Measurements from ENCODE around the gene TMEM245.
"Not testable (repeated sequence)": the region's sequence is repeated elsewhere in the genome, so short reads cannot be mapped to it uniquely, and the experiment has no call there.

The TMEM245 gene

DNA sequence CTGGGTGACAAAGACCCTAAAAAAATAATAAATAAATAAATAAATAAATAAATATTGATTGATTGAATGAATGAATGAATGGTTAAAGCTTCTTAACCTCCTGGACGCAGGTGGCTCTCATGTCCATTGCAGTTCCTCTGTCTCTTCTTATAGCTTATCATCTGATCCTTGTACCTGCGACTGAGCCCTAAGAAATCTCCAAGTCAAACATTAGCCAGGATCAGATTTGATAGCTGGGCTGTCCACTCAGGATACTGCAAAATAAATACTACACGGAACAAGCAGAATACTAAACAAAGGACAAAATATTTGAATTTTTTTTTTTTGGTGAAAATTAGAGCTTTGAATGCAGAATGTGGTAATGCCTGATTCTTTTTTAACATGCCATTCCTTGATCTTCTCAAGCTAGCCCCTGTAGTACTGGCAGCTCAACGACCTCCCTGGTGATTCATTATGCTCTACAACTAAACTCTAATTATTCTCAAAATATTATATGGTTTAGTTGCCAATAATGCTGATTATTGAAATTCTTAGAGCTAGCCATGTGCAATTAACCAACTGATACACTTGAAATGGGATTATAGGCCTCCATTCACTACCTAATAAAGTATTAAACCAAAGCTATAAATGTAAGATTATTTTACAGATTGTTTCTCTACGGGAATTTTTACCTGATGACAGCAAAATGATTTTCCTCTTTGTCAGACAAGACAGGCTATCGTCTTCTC, 9.9 kb upstream of the TMEM245 start:
- Histone ChIP-seq H3K4me3 (ENCODE audit: low read length) (no peak overlapping the region), H3K9ac (ENCODE audit: low read length) (no peak overlapping the region), H2AK5ac (ENCODE audit: low read length) (no peak overlapping the region), H3K36me3 (ENCODE audit: control insufficient read depth, insufficient read depth, low read length) (no peaks in the 10 kb centered on the region), H4K5ac (ENCODE audit: low read length) (no peak overlapping the region), H2BK5ac (ENCODE audit: low read length) (no peak overlapping the region), H3K4me1 (ENCODE audit: control insufficient read depth, low read depth, low read length) (no peaks in the 10 kb centered on the region), H3K27ac (ENCODE audit: low read depth, low read length) (no peak overlapping the region), H3K56ac (ENCODE audit: low read length) (no peak overlapping the region), H3K79me1 (ENCODE audit: low read length) (no peaks in the 10 kb centered on the region), H3K23ac (ENCODE audit: low read length) (no peak overlapping the region), H2BK15ac (replicated peaks; ENCODE audit: low read depth) (no peak overlapping the region), H3K27me3 (ENCODE audit: insufficient read depth, low read length, poor library complexity) (no peaks in the 10 kb centered on the region), H3K4ac (ENCODE audit: low read depth, low read length) (no peak overlapping the region), H2BK120ac (ENCODE audit: low read depth, low read length) (no peak overlapping the region), H4K8ac (ENCODE audit: low read depth, low read length) (no peak overlapping the region), H3K4me2 (ENCODE audit: low read length) (no peak overlapping the region), H3K18ac (ENCODE audit: low read length) (no peak overlapping the region), H3K79me2 (ENCODE audit: control insufficient read depth, insufficient read depth, low read length) (no peaks in the 10 kb centered on the region)
- no CpG with 5 or more reads among the region's 6 CpGs for WGBS (ENCODE audit: extremely low coverage, insufficient coverage, low lambda C conversion rate)
- DNase-seq: no peak

DNA sequence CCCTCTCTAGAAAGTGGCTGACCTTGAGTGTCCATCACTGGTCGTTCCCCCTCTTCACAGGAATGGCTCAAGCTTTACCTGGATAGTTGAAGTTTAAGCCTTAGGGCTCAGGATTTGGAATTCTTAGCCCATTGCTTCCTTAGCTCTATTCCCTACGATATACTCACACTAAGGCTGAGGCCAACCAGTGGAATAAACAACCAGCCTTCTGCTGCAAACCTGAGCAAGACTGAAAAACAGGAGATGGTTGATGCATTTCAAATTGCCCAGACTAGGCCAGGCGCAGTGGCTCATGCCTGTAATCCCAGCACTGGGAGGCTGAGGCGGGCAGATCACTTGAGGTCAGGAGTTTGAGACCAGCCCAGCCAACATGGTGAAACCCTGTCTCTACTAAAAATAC, 6.9 kb upstream of the TMEM245 start:
- H3K56ac ChIP-seq (ENCODE audit: low read length); H3K36me3 ChIP-seq (ENCODE audit: control insufficient read depth, insufficient read depth, low read length); H3K79me1 ChIP-seq (ENCODE audit: low read length); H3K23ac ChIP-seq (ENCODE audit: low read length); H3K27me3 ChIP-seq (ENCODE audit: insufficient read depth, low read length, poor library complexity); H3K4ac ChIP-seq (ENCODE audit: low read depth, low read length); H3K9ac ChIP-seq (ENCODE audit: low read length); H2BK5ac ChIP-seq (ENCODE audit: low read length); H2BK15ac ChIP-seq (replicated peaks; ENCODE audit: low read depth); H3K79me2 ChIP-seq (ENCODE audit: control insufficient read depth, insufficient read depth, low read length); H3K18ac ChIP-seq (ENCODE audit: low read length); H4K8ac ChIP-seq (ENCODE audit: low read depth, low read length); H3K4me2 ChIP-seq (ENCODE audit: low read length); H2AK5ac ChIP-seq (ENCODE audit: low read length); H2BK120ac ChIP-seq (ENCODE audit: low read depth, low read length); H4K5ac ChIP-seq (ENCODE audit: low read length); H3K4me3 ChIP-seq (ENCODE audit: low read length); H3K4me1 ChIP-seq (ENCODE audit: control insufficient read depth, low read depth, low read length); H3K27ac ChIP-seq (ENCODE audit: low read depth, low read length); DNase-seq: not testable (repeated sequence)
- no CpG with 5 or more reads among the region's 4 CpGs for WGBS (ENCODE audit: extremely low coverage, insufficient coverage, low lambda C conversion rate)

DNA sequence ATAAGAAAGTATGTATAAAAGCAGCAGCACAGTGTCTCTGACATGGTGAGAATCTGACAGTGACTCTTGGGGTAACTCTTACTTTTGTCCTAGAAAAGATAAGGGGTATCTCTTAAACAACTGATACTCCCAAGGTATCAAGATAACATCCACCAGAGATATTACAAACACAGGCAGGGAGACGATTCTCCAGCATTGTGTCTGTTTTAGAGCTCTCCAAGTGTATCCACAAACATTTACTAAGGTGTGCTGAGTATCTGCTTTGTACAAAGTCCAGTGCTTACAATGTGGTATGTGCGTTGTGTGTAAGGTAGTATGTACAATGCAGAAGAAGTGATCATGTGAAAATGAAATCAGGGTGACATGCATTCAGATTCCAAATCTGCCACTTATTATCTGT, 4.4 kb upstream of the TMEM245 start:
- H2AK5ac ChIP-seq (ENCODE audit: low read length): no peak overlapping the region
- peaks cover 5% of the 10 kb centered on the region for H3K4me1 ChIP-seq (ENCODE audit: control insufficient read depth, low read depth, low read length)
- no peak overlapping the region for H4K5ac ChIP-seq (ENCODE audit: low read length)
- no peak overlapping the region for H3K4ac ChIP-seq (ENCODE audit: low read depth, low read length)
- no peak overlapping the region for H2BK5ac ChIP-seq (ENCODE audit: low read length)
- no peak overlapping the region for H2BK15ac ChIP-seq (replicated peaks; ENCODE audit: low read depth)
- no peak overlapping the region for H4K8ac ChIP-seq (ENCODE audit: low read depth, low read length)
- no peak overlapping the region for H3K23ac ChIP-seq (ENCODE audit: low read length)
- no peak overlapping the region for H3K18ac ChIP-seq (ENCODE audit: low read length)
- DNase-seq: peak; percentile 57
- H3K4me3 ChIP-seq (ENCODE audit: low read length): no peak overlapping the region
- H3K27me3 ChIP-seq (ENCODE audit: insufficient read depth, low read length, poor library complexity): no peaks in the 10 kb centered on the region
- H3K4me2 ChIP-seq (ENCODE audit: low read length): no peak overlapping the region
- WGBS (ENCODE audit: extremely low coverage, insufficient coverage, low lambda C conversion rate): no CpG with 5 or more reads among the region's 2 CpGs
- no peak overlapping the region for H2BK120ac ChIP-seq (ENCODE audit: low read depth, low read length)
- no peak overlapping the region for H3K9ac ChIP-seq (ENCODE audit: low read length)
- H3K27ac ChIP-seq (ENCODE audit: low read depth, low read length): no peak overlapping the region
- H3K79me2 ChIP-seq (ENCODE audit: control insufficient read depth, insufficient read depth, low read length): peaks cover 5% of the 10 kb centered on the region
- H3K36me3 ChIP-seq (ENCODE audit: control insufficient read depth, insufficient read depth, low read length): no peaks in the 10 kb centered on the region
- H3K56ac ChIP-seq (ENCODE audit: low read length): no peak overlapping the region
- H3K79me1 ChIP-seq (ENCODE audit: low read length): no peaks in the 10 kb centered on the region

DNA sequence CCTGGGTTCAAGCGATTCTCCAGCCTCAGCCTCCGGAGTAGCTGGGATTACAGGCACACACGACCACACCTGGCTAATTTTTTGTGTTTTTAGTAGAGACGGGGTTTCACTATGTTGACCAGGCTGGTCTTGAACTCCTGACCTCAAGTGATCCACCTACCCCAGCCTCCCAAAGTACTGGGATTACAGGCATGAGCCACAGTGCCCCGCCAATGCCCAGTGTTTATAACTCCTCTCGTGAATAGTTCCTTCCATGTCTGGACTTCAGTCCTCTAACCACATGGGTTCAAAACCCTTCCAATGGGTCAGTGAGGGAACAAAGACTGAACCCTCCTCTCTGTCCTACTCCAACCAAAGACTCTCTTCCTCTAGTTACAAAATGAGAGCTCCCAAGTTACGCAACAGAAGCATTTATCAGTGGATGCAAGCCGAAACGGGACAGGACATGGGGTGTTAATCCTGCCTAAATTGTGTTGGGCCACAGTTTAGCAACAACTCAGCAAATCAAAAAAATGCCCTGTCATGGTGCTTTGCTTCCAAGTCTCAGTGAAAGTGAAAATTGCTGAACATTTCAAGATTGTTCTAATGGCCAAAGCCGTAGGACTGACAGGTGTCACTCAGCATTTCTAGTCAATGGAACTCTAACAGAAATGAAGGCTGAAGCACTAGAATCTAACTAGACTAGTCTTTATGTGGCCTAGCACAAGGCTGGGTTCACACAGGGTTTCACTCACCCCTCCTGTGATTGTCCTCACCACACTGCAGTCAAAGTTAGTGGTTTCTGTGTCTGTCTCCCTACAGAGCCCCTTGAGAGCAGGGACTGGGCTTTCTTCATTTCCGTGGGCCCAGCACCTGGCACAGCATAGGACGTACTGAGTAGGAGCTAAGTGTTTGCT, 3.2 kb upstream of the TMEM245 start:
- Histone ChIP-seq H3K27ac (ENCODE audit: low read depth, low read length) (no peak overlapping the region), H3K18ac (ENCODE audit: low read length) (no peak overlapping the region), H3K27me3 (ENCODE audit: insufficient read depth, low read length, poor library complexity) (no peaks in the 10 kb centered on the region), H2BK120ac (ENCODE audit: low read depth, low read length) (no peak overlapping the region), H3K79me2 (ENCODE audit: control insufficient read depth, insufficient read depth, low read length) (peaks cover 17% of the 10 kb centered on the region), H3K36me3 (ENCODE audit: control insufficient read depth, insufficient read depth, low read length) (no peaks in the 10 kb centered on the region), H4K8ac (ENCODE audit: low read depth, low read length) (no peak overlapping the region), H2AK5ac (ENCODE audit: low read length) (no peak overlapping the region), H3K79me1 (ENCODE audit: low read length) (peaks cover 5% of the 10 kb centered on the region), H3K56ac (ENCODE audit: low read length) (no peak overlapping the region), H2BK15ac (replicated peaks; ENCODE audit: low read depth) (no peak overlapping the region), H3K9ac (ENCODE audit: low read length) (no peak overlapping the region), H4K5ac (ENCODE audit: low read length) (no peak overlapping the region), H3K4me1 (ENCODE audit: control insufficient read depth, low read depth, low read length) (peaks cover 7% of the 10 kb centered on the region), H3K4ac (ENCODE audit: low read depth, low read length) (no peak overlapping the region), H2BK5ac (ENCODE audit: low read length) (no peak overlapping the region), H3K4me2 (ENCODE audit: low read length) (no peak overlapping the region), H3K23ac (ENCODE audit: low read length) (no peak overlapping the region), H3K4me3 (ENCODE audit: low read length) (no peak overlapping the region)
- no peak for DNase-seq
- WGBS (ENCODE audit: extremely low coverage, insufficient coverage, low lambda C conversion rate): no CpG with 5 or more reads among the region's 12 CpGs

DNA sequence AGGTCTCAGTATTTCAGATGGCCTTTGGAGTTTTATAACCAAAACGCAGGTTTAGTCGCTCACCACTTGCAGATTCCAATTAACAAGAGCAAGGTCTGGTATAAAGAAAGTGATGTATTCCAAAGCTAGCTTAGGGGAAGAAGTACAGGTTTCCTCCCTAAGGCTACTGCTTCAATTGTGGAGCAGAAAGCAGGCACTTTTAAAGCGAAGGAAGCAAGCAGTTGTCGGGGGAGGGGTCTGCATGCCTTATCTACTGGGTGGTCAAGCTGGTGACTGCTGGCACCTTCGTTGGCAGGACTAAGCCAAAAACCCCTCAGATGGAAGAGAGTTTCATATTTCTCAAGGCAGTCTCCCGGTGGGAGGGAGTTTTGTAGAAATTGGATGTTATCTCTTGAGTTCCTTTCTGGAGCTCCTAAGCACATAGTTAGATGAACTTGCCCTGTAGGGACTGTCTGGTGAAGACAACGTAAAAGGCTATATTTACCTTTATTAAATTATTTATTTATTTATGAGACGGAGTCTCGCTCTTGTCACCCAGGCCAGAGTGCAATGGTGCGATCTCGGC, 1.6 kb upstream of the TMEM245 start:
- Histone ChIP-seq H3K56ac (ENCODE audit: low read length) (peak overlapping the region; percentile 2), H2BK120ac (ENCODE audit: low read depth, low read length) (no peak overlapping the region), H3K79me1 (ENCODE audit: low read length) (peaks cover 10% of the 10 kb centered on the region), H2AK5ac (ENCODE audit: low read length) (no peak overlapping the region), H3K27me3 (ENCODE audit: insufficient read depth, low read length, poor library complexity) (no peaks in the 10 kb centered on the region), H3K4me1 (ENCODE audit: control insufficient read depth, low read depth, low read length) (peaks cover 9% of the 10 kb centered on the region), H3K23ac (ENCODE audit: low read length) (no peak overlapping the region), H3K36me3 (ENCODE audit: control insufficient read depth, insufficient read depth, low read length) (no peaks in the 10 kb centered on the region), H3K4me3 (ENCODE audit: low read length) (no peak overlapping the region), H4K5ac (ENCODE audit: low read length) (no peak overlapping the region), H3K27ac (ENCODE audit: low read depth, low read length) (no peak overlapping the region), H3K18ac (ENCODE audit: low read length) (no peak overlapping the region), H3K4me2 (ENCODE audit: low read length) (no peak overlapping the region), H4K8ac (ENCODE audit: low read depth, low read length) (no peak overlapping the region), H3K4ac (ENCODE audit: low read depth, low read length) (no peak overlapping the region), H3K79me2 (ENCODE audit: control insufficient read depth, insufficient read depth, low read length) (peaks cover 32% of the 10 kb centered on the region), H3K9ac (ENCODE audit: low read length) (peak overlapping the region; percentile 0), H2BK15ac (replicated peaks; ENCODE audit: low read depth) (no peak overlapping the region), H2BK5ac (ENCODE audit: low read length) (no peak overlapping the region)
- peak; percentile 42 for DNase-seq
- WGBS (ENCODE audit: extremely low coverage, insufficient coverage, low lambda C conversion rate): no CpG with 5 or more reads among the region's 11 CpGs

Data from mesendoderm (in vitro differentiated cells).